SK-N-SH (cell line): ENCODE results near the gene CSNK1D. TPM values are rescaled to one million over a fixed set of nuclear protein-coding genes. Genes with fewer than 3 reads are reported as not detected.
A peak's percentile ranks its signal among the peaks of the same experiment; 100 is the strongest.

Source experiments
- CTCF ChIA-PET: fragments of 300-600, 350-600 bp; formaldehyde crosslinking; extraction: SDS; loops from one replicate; lab custom pipeline; 2021; lab: Yijun Ruan, JAX
- POLR2A ChIA-PET: fragments of 350-600 bp; sonication (Branson Sonifier 250); formaldehyde crosslinking; extraction: SDS; loops from one replicate; lab custom pipeline; 2020; ENCODE audit warnings: antibody characterized with exemption, inconsistent platforms; lab: Yijun Ruan, JAX
- DNase-seq: peaks from one replicate; pipeline ENCODE4 v3.0.0; 2012
- H2AFZ ChIP-seq: fragments of 200-600 bp; sonication (generic); 2 replicates; pipeline ENCODE4 v1.8.1; 2016; ENCODE audit warnings: antibody characterized with exemption, mild to moderate bottlenecking, low read depth
- H3F3A ChIP-seq: fragments of 200-600 bp; sonication (generic); replicated peaks from 2 replicates; pipeline ENCODE3; 2016; ENCODE audit warnings: antibody characterized with exemption, mild to moderate bottlenecking; ENCODE audit not compliant: insufficient read depth
- H3K27ac ChIP-seq, 2 experiments: fragments of 200-500 bp in 1 of 2; fragments of 200-600 bp in 1 of 2; sonication (Bioruptor generic) in 1 of 2; sonication (generic), shearing (Covaris generic) in 1 of 2; 2 replicates each; pipeline versions ENCODE4 v1.5.1 to v1.6.1; 2014 to 2016; ENCODE audit warnings: low read depth in 2 of 2, inconsistent platforms in 1 of 2, low read length in 1 of 2, mild to moderate bottlenecking in 1 of 2, mixed read lengths in 1 of 2
- H3K27me3 ChIP-seq: fragments of 200-600 bp; sonication (generic), shearing (Covaris generic); 2 replicates; pipeline ENCODE4 v1.6.1; 2016; ENCODE audit warnings: mixed run types; ENCODE audit not compliant: insufficient read depth
- H3K36me3 ChIP-seq, 2 experiments: fragments of 200-500 bp in 1 of 2; fragments of 200-600 bp in 1 of 2; sonication (Bioruptor generic) in 1 of 2; sonication (generic) in 1 of 2; replicated peaks in 1 of 2; 2 replicates each; pipeline versions ENCODE3 to v1.5.1; 2014 to 2016; ENCODE audit warnings: low read length in 1 of 2, mild to moderate bottlenecking in 1 of 2; ENCODE audit not compliant: insufficient read depth in 2 of 2, control insufficient read depth in 1 of 2
- H3K4me1 ChIP-seq, 2 experiments: fragments of 200-500 bp in 1 of 2; fragments of 200-600 bp in 1 of 2; sonication (Bioruptor generic) in 1 of 2; sonication (generic), shearing (Covaris generic) in 1 of 2; 2 replicates each; pipeline versions ENCODE4 v1.5.1 to v1.6.1; 2014 to 2016; ENCODE audit warnings: low read depth in 1 of 2, low read length in 1 of 2, mixed run types in 1 of 2; ENCODE audit not compliant: insufficient read depth in 2 of 2, control insufficient read depth in 1 of 2
- H3K4me2 ChIP-seq: fragments of 200-600 bp; sonication (generic), shearing (Covaris generic); 2 replicates; pipeline ENCODE4 v1.6.1; 2017; ENCODE audit warnings: mixed run types
- H3K4me3 ChIP-seq, 2 experiments: fragments of 200-500 bp in 1 of 2; fragments of 200-600 bp in 1 of 2; sonication (Bioruptor generic) in 1 of 2; sonication (generic), shearing (Covaris generic) in 1 of 2; 2 replicates each; pipeline versions ENCODE4 v1.5.1 to v1.8.1; 2014 to 2016; ENCODE audit warnings: low read depth in 2 of 2, inconsistent platforms in 1 of 2, low read length in 1 of 2, mild to moderate bottlenecking in 1 of 2, mixed read lengths in 1 of 2, moderate library complexity in 1 of 2
- H3K79me2 ChIP-seq: fragments of 200-600 bp; sonication (generic); 2 replicates; pipeline ENCODE4 v1.8.1; 2017; ENCODE audit warnings: mild to moderate bottlenecking; ENCODE audit not compliant: insufficient read depth
- H3K9ac ChIP-seq: fragments of 200-600 bp; sonication (generic); 2 replicates; pipeline ENCODE4 v1.6.1; 2017; ENCODE audit warnings: mixed run types
- H3K9me2 ChIP-seq: fragments of 200-600 bp; sonication (generic); 2 replicates; pipeline ENCODE4 v1.6.1; 2017; ENCODE audit warnings: mixed run types
- H3K9me3 ChIP-seq: fragments of 200-600 bp; sonication (generic); 2 replicates; pipeline ENCODE4 v1.6.1; 2017; ENCODE audit warnings: mixed run types, mild to moderate bottlenecking, moderate library complexity
- H4K20me1 ChIP-seq: fragments of 200-600 bp; sonication (generic); 2 replicates; pipeline ENCODE4 v1.6.1; 2017; ENCODE audit warnings: mild to moderate bottlenecking, mixed run types; ENCODE audit not compliant: insufficient read depth
- EP300 ChIP-seq, 2 experiments: IDR thresholded peaks; 2 replicates each; pipeline versions ENCODE4 v1.4.0 to v1.6.1; 2012; ENCODE audit warnings: borderline replicate concordance in 1 of 2, low read depth in 1 of 2, low read length in 1 of 2
- EZH2phosphoT487 ChIP-seq: fragments of 200-600 bp; sonication (generic); IDR thresholded peaks from 2 replicates; pipeline ENCODE4 v1.6.1; 2017; ENCODE audit warnings: low read depth, mixed run types, mild to moderate bottlenecking, antibody characterized with exemption, moderate library complexity, borderline replicate concordance
- FOXM1 ChIP-seq: IDR thresholded peaks from 2 replicates; pipeline ENCODE4 v1.4.0; 2012; ENCODE audit warnings: low read depth, mild to moderate bottlenecking
- GABPA ChIP-seq: IDR thresholded peaks from 2 replicates; pipeline ENCODE4 v1.4.0; 2012; ENCODE audit warnings: low read depth, mild to moderate bottlenecking
- JUND ChIP-seq: IDR thresholded peaks from 2 replicates; pipeline ENCODE4 v1.4.0; 2012
- MEF2A ChIP-seq: IDR thresholded peaks from 2 replicates; pipeline ENCODE4 v1.4.0; 2012; ENCODE audit warnings: low read depth, borderline replicate concordance
- NRF1 ChIP-seq: IDR thresholded peaks from 2 replicates; pipeline ENCODE4 v1.6.1; 2012; ENCODE audit warnings: low read depth, mild to moderate bottlenecking, low read length
- PBX3 ChIP-seq: IDR thresholded peaks from 2 replicates; pipeline ENCODE4; 2012
- POLR2AphosphoS5 ChIP-seq: IDR thresholded peaks from 2 replicates; pipeline ENCODE4 v1.6.1; 2012; ENCODE audit warnings: low read depth, low read length
- RAD21 ChIP-seq: IDR thresholded peaks from 2 replicates; pipeline ENCODE4 v1.6.1; 2012; ENCODE audit warnings: mild to moderate bottlenecking, low read length
- RFX5 ChIP-seq: IDR thresholded peaks from 2 replicates; pipeline ENCODE4 v1.6.1; 2012; ENCODE audit warnings: mild to moderate bottlenecking, improper control_type of control experiment, low read length
- SIN3A ChIP-seq: IDR thresholded peaks from 2 replicates; pipeline ENCODE4 v1.6.1; 2012; ENCODE audit warnings: low read depth, mild to moderate bottlenecking, low read length, moderate library complexity, borderline replicate concordance
- TAF1 ChIP-seq: IDR thresholded peaks from 2 replicates; pipeline ENCODE4 v1.6.1; 2012; ENCODE audit warnings: low read depth, mild to moderate bottlenecking, low read length, moderate library complexity, borderline replicate concordance
- TEAD4 ChIP-seq: IDR thresholded peaks from 2 replicates; pipeline ENCODE4 v1.4.0; 2012; ENCODE audit warnings: mild to moderate bottlenecking, borderline replicate concordance; ENCODE audit not compliant: insufficient read depth
- USF1 ChIP-seq: IDR thresholded peaks from 2 replicates; pipeline ENCODE4 v1.4.0; 2012; ENCODE audit warnings: low read depth, borderline replicate concordance
- YY1 ChIP-seq: IDR thresholded peaks from 2 replicates; pipeline ENCODE4 v1.4.0; 2012; ENCODE audit warnings: low read depth, mild to moderate bottlenecking
- WGBS: methylation state at CpG from one replicate; pipeline ENCODE4 v1.1.6; 2017; ENCODE audit warnings: low lambda C conversion rate; 5-methylcytosine and 5-hydroxymethylcytosine counted together
- polyA plus RNA-seq, 3 experiments: library from polyadenylated mRNA; depleted of rRNA; stranded (reverse); fragments of >200 nt; gene quantifications; 2 replicates each; pipeline ENCODE4 v1.2.3, GENCODE V29; 2012
- TF ChIP-seq, protein P1 (sequence below): IDR thresholded peaks from 2 replicates; pipeline ENCODE4 v1.4.0; 2012; ENCODE audit warnings: low read depth, borderline replicate concordance
- TF ChIP-seq, protein P2 (sequence below): fragments of 150-350 bp; IDR thresholded peaks from 2 replicates; pipeline ENCODE4 v1.6.1; 2016; ENCODE audit warnings: mild to moderate bottlenecking, low read depth, low read length

Gene CSNK1D
- polyA plus RNA-seq, 1 of the 3 experiments (the other 2 are of a cell fraction) = 216 TPM

- CTCF ChIA-PET = interaction anchor here (1.0 to 3.8 kb wide), 4 partner anchors 22 to 55 kb away, joined by 3 to 17 read pairs (median 4); no protein-coding TSS in a partner anchor
- POLR2A ChIA-PET = no interaction called here
- TF ChIP-seq USF1 = no peak
- TF ChIP-seq, protein P1, sequence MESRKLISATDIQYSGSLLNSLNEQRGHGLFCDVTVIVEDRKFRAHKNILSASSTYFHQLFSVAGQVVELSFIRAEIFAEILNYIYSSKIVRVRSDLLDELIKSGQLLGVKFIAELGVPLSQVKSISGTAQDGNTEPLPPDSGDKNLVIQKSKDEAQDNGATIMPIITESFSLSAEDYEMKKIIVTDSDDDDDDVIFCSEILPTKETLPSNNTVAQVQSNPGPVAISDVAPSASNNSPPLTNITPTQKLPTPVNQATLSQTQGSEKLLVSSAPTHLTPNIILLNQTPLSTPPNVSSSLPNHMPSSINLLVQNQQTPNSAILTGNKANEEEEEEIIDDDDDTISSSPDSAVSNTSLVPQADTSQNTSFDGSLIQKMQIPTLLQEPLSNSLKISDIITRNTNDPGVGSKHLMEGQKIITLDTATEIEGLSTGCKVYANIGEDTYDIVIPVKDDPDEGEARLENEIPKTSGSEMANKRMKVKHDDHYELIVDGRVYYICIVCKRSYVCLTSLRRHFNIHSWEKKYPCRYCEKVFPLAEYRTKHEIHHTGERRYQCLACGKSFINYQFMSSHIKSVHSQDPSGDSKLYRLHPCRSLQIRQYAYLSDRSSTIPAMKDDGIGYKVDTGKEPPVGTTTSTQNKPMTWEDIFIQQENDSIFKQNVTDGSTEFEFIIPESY = no peak
- TF ChIP-seq RFX5 = no peak
- no peak for TF ChIP-seq POLR2AphosphoS5
- TF ChIP-seq SIN3A = no peak
- TF ChIP-seq JUND = no peak
- TF ChIP-seq MEF2A = no peak
- TF ChIP-seq EZH2phosphoT487 = no peak
- no peak for TF ChIP-seq RAD21
- no peak for TF ChIP-seq TEAD4
- TF ChIP-seq, protein P2, sequence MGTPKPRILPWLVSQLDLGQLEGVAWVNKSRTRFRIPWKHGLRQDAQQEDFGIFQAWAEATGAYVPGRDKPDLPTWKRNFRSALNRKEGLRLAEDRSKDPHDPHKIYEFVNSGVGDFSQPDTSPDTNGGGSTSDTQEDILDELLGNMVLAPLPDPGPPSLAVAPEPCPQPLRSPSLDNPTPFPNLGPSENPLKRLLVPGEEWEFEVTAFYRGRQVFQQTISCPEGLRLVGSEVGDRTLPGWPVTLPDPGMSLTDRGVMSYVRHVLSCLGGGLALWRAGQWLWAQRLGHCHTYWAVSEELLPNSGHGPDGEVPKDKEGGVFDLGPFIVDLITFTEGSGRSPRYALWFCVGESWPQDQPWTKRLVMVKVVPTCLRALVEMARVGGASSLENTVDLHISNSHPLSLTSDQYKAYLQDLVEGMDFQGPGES = no peak
- Histone ChIP-seq H2AFZ (no peak overlapping the region), H3K9ac (no peak overlapping the region), H3K4me2 (peak overlapping the region; percentile 79; the same call in 1 of the 2 replicates), H3K9me2 (no peaks in the 10 kb centered on the region), H3K4me1 (peaks cover 37 to 39% of the 10 kb centered on the region in 2 experiments; a peak in 3 of 4 replicates), H4K20me1 (peaks cover 100% of the 10 kb centered on the region), H3K9me3 (no peaks in the 10 kb centered on the region), H3K27me3 (no peaks in the 10 kb centered on the region), H3K4me3 (no peak overlapping the region), H3K79me2 (peaks cover 100% of the 10 kb centered on the region), H3K36me3 (peaks cover 64 to 73% of the 10 kb centered on the region in 2 experiments), H3F3A (peaks cover 35% of the 10 kb centered on the region), H3K27ac (peak overlapping the region in 1 of 2 experiments; percentile 92; a peak in 2 of 4 replicates)
- DNase-seq = no peak
- WGBS = 96% methylated on average over 10 of the region's 10 CpGs
Measured at GRCh38 chr17:82266142-82266541, 7.4 kb downstream of the CSNK1D start.

- H3K9ac ChIP-seq = no peak overlapping the region
- over 99% methylated on average over 9 of the region's 9 CpGs for WGBS
- no peak overlapping the region for H3K4me3 ChIP-seq
- no peak overlapping the region for H2AFZ ChIP-seq
- no peaks in the 10 kb centered on the region for H3K9me3 ChIP-seq
- no peak for DNase-seq
- H3K4me1 ChIP-seq = peaks cover 17 to 19% of the 10 kb centered on the region in 2 experiments; a peak in 3 of 4 replicates
- H3K9me2 ChIP-seq = no peaks in the 10 kb centered on the region
- H3K27ac ChIP-seq = no peak overlapping the region
- peaks cover 36% of the 10 kb centered on the region for H3F3A ChIP-seq
- H3K27me3 ChIP-seq = no peaks in the 10 kb centered on the region
- CTCF ChIA-PET = interaction anchor here (0.8 to 3.8 kb wide), 4 partner anchors 19 to 226 kb away, joined by 3 to 17 read pairs (median 8); partner anchors contain the start of gene DCXR
- H3K4me2 ChIP-seq = no peak overlapping the region
- H4K20me1 ChIP-seq = peaks cover 100% of the 10 kb centered on the region
- POLR2A ChIA-PET = interaction anchor here (1.0 kb wide), 1 partner anchor 9 kb away, joined by 5 read pairs; no protein-coding TSS in a partner anchor
- peaks cover 76 to 87% of the 10 kb centered on the region in 2 experiments for H3K36me3 ChIP-seq
- H3K79me2 ChIP-seq = peaks cover 100% of the 10 kb centered on the region
- no peak for TF ChIP-seq RAD21
- TF ChIP-seq USF1 = no peak
- no peak for TF ChIP-seq FOXM1
- TF ChIP-seq TEAD4 = no peak
- TF ChIP-seq YY1 = no peak
- TF ChIP-seq PBX3 = no peak
- TF ChIP-seq, protein P1 = no peak
- no peak for TF ChIP-seq SIN3A
- TF ChIP-seq EP300 (IDR thresholded peaks at IDR 0.05; ENCODE audit: borderline replicate concordance in 1 of 2, low read depth in 1 of 2, low read length in 1 of 2) = no peak
- no peak for TF ChIP-seq TAF1
- TF ChIP-seq NRF1 = no peak
- no peak for TF ChIP-seq GABPA
- TF ChIP-seq POLR2AphosphoS5 = no peak
Measured at GRCh38 chr17:82263641-82264040, 9.9 kb downstream of the CSNK1D start.
